HTR-8/SVneo (cell line): ENCODE results near the gene DSCAM.

Source experiments
- DNase-seq: peaks from one replicate; pipeline ENCODE4 v3.0.0; 2011; ENCODE audit warnings: low spot score, mixed read lengths; ENCODE audit not compliant: insufficient read length
- FAIRE-seq: peaks from 2 replicates; lab custom pipeline; 2011; peaks lifted over from hg19 to GRCh38; lab: Jason Lieb, UNC

DSCAM gene

GRCh38 chr21:40568807-40569206, 278.2 kb downstream of the DSCAM start:
- no peak for DNase-seq
- FAIRE-seq, result no peak

DNA sequence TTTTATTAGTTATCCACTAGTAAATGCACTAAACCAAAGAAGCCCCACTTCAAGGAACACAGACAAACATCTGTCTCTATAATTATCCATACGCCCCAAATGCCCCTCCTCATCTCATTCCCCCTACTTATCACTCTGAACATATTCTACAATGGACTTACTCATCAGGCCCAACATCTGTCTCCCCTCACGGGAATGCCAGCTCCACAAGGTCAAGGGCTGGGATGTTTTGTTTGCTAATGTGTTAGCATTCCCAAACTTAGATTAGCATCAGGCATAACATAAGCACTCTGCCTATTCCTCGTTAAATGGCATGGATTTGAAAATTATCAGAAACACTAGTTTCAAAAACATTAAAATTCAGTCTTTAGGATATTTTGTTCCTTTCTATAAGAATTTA, 279.5 kb downstream of the DSCAM start:
- FAIRE-seq (no peak), DNase-seq (no peak)

DNA sequence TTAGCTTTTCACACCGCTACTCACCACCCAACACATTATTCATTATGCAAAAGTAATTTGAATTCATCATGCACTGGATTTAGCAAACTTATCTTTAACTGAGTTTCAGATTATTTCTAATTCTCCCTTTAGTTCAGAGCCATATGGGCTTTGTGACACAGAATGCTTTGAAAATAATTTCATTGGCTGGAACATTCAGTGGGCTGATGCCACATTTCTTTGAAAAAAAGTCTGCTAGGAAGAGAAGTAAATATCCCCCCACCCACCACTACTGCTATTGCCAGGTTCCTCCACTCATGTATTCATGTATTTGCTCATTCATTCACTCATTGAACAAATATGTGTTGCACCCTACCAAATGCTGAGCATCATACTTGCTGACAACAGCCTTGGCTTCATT, 280.5 kb downstream of the DSCAM start:
- FAIRE-seq, result no peak
- no peak for DNase-seq

DNA sequence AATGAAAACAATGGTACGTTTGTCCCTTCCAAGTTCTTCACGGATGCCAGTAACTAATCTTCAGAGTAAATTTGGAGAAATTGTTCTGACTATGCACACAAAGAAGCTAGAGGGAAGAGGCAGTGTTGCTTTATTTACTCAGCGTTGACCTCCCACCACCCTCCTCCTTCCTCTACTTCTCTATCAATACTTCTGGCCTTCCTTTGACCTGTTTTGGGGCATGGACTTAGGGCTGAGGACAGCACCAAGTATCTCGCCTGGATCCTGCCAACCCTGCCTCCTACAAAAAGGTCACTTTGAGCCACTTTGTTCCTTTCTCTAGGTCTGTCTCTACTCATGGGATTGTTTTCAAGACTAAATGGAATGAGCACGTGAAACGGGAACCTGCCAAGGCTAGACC, 282.6 kb downstream of the DSCAM start:
- DNase-seq (no peak), FAIRE-seq (no peak)

GRCh38 chr21:40563900-40564299, 283.1 kb downstream of the DSCAM start:
- no peak for FAIRE-seq
- no peak for DNase-seq

GRCh38 chr21:40562242-40563002, 284.5 kb downstream of the DSCAM start:
- DNase-seq (no peak), FAIRE-seq (no peak)

DNA sequence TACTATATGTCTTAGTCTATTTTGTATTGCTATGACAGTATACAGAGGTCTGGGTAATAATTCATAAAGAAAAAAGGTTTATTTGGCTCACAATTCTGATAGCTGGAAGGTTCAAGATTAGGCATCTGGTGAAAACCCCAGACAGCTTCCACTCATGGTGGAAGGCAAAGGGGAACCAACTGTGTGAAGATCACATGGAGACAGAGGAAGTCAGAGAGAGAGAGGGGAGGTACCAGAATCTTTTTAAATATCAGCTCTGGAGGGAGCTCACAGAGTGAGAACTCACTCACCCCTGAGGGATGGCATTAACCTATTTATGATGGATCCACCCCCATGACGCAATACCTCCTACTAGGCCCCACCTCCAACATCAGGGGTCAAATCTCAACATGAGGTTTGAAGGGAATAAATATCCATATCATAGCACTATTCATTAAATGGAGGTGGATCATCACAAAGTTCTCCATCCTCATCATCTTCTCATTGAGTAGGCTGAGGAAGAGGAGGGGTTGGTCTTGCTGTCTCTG, 290.5 kb downstream of the DSCAM start:
- FAIRE-seq (no peak), DNase-seq (no peak)

- FAIRE-seq (no peak), DNase-seq (no peak)
Measured at GRCh38 chr21:40555021-40555528, 291.9 kb downstream of the DSCAM start.

GRCh38 chr21:40553781-40554180, 293.2 kb downstream of the DSCAM start:
- no peak for DNase-seq
- FAIRE-seq, result no peak

GRCh38 chr21:40547906-40548513, 298.9 kb downstream of the DSCAM start:
- FAIRE-seq, result no peak
- no peak for DNase-seq

- FAIRE-seq, result no peak
Measured at GRCh38 chr21:40546647-40547046, 300.3 kb downstream of the DSCAM start.

GRCh38 chr21:40540216-40540615, 306.7 kb downstream of the DSCAM start:
- DNase-seq (no peak), FAIRE-seq (no peak)

More at GRCh38 chr21:40546647-40547046, 300.3 kb downstream of the DSCAM start:
- no peak for DNase-seq

DNA sequence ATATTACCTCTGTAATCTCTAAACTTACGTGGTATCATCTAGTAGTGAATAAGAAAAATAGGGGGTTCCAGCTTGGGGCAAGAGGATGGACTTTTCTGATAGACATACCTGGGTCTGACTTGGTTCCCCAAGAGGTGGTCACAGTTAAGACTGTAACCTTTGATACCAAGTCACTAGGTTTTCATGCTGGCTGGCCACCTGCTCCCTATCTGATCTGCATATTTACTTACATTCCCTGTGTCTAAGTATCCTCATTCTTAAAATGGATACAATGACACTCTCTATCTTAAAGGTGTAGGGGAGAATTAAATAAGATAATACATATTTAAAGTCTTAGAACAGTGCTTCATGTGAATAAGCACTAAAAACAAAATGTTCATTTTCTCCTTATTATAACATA, 312.1 kb downstream of the DSCAM start:
- FAIRE-seq (no peak), DNase-seq (no peak)

GRCh38 chr21:40531431-40532110, 315.4 kb downstream of the DSCAM start:
- no peak for DNase-seq
- no peak for FAIRE-seq

DNA sequence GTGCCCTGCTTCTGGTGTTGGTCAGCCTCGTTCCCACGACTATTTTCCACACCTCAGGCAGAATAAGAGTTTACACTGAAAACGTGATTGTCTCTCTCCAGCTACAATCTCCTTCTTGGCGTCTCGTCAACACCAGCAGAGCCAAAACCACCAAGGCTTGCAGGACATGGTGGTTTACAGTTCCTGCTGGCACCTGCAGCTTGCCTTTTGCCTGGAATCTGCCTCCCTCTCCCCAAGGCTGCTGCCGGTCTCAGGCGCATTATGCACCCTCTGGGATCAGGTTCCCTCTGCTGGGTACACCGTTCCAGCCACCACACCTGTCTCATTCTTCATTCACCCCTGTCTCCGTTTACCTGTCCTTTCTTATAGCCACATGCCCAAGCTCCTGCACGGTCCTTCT, 315.9 kb downstream of the DSCAM start:
- DNase-seq (no peak), FAIRE-seq (no peak)

GRCh38 chr21:40517646-40518045, 329.3 kb downstream of the DSCAM start:
- no peak for FAIRE-seq
- DNase-seq, result no peak

GRCh38 chr21:40516335-40516734, 330.6 kb downstream of the DSCAM start:
- DNase-seq (no peak), FAIRE-seq (no peak)

GRCh38 chr21:40512590-40512989, 334.4 kb downstream of the DSCAM start:
- no peak for DNase-seq
- no peak for FAIRE-seq

DNA sequence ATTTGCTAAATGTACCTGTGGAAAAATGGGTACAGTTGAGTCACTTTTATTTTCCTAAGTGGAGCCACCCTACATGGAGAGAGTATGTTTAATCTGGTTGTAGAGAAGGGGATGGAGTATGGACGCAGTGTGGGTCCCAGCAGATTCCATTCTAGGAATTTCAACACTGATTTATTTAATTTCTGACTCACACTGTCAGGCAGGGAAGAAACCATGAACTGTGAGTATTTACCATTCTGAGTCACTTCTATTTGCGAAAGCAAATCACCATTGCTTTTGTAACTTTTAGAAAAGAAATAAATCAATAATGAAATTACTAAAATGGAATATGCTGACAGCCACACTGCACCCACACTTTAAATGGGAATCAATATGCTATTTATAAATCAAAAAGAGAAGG, 339.0 kb downstream of the DSCAM start:
- FAIRE-seq (no peak), DNase-seq (no peak)

- no peak for FAIRE-seq
Measured at GRCh38 chr21:40505681-40506080, 341.3 kb downstream of the DSCAM start.

DNA sequence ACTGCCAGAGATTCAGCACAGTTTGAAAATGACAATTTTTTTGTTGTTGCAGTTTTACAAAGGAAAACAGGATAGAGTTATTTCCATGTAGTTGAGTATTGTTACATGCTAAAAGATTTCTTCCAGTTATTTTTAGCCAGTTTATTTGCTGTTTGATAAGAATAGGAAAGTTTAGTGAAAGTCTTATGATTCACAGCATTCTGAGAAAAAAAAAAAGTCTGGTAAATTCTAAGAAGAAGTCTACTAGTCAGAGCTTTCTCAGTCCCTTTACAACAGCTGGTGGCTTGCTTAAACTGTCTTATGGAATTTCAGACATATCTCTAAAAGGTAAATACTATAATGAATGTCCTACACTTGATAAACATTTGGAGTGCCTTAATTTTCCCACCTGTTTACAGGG, 341.7 kb downstream of the DSCAM start:
- DNase-seq, result no peak
- FAIRE-seq, result no peak

More at GRCh38 chr21:40505681-40506080, 341.3 kb downstream of the DSCAM start:
- no peak for DNase-seq
